Measurements from ENCODE around the gene FCGR3A.
"Not testable (repeated sequence)": the region's sequence is repeated elsewhere in the genome, so short reads cannot be mapped to it uniquely, and the experiment has no call there.

FCGR3A gene

GRCh38 chr1:161529463-161530104 is 20.0 kb downstream of the FCGR3A start:
- DNase-seq, result not testable (repeated sequence)

DNA sequence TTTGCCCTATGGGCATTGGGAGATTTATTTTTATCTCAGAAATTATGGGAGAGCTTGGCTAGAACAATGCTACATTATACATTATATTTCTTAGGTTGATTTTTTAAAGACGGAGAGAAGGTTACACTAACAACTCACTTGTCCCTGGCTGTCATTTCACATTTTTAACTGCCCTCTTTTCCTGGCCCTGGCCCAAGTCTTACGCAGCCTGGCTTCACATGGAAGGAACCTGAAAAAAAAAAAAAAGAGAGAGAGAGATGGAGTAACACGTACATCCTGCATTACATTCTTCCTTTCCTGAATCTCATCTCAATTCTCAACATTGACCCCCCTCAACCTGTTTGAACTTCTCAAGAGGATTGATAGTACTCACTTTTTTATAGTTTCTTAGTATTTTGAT is 21.1 kb downstream of the FCGR3A start:
- DNase-seq, result peak in 1 of 3 donors; percentile 28

DNA sequence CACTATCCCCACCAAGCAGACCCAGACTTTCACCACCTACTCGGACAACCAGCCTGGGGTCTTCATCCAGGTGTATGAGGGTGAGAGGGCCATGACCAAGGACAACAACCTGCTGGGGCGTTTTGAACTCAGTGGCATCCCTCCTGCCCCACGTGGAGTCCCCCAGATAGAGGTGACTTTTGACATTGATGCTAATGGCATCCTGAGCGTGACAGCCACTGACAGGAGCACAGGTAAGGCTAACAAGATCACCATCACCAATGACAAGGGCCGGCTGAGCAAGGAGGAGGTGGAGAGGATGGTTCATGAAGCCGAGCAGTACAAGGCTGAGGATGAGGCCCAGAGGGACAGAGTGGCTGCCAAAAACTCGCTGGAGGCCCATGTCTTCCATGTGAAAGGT is 23.7 kb downstream of the FCGR3A start:
- DNase-seq, result not testable (repeated sequence)

DNA sequence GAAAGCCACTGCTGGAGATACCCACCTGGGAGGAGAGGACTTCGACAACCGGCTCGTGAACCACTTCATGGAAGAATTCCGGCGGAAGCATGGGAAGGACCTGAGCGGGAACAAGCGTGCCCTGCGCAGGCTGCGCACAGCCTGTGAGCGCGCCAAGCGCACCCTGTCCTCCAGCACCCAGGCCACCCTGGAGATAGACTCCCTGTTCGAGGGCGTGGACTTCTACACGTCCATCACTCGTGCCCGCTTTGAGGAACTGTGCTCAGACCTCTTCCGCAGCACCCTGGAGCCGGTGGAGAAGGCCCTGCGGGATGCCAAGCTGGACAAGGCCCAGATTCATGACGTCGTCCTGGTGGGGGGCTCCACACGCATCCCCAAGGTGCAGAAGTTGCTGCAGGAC is 24.3 kb downstream of the FCGR3A start:
- peak in 2 of 3 donors; percentile 31 to 45 for DNase-seq

GRCh38 chr1:161524742-161525291 is 24.8 kb downstream of the FCGR3A start:
- peak in 1 of 3 donors; percentile 8 for DNase-seq

- peak; percentile 75 to 85 (median 84) for DNase-seq
Measured at GRCh38 chr1:161523817-161524741, 25.5 kb downstream of the FCGR3A start, which contains the start of gene HSPA6. Gene HSPA6 (plus strand): TSS chr1:161524540. CDS start chr1:161524659, 119 bp downstream.

DNA sequence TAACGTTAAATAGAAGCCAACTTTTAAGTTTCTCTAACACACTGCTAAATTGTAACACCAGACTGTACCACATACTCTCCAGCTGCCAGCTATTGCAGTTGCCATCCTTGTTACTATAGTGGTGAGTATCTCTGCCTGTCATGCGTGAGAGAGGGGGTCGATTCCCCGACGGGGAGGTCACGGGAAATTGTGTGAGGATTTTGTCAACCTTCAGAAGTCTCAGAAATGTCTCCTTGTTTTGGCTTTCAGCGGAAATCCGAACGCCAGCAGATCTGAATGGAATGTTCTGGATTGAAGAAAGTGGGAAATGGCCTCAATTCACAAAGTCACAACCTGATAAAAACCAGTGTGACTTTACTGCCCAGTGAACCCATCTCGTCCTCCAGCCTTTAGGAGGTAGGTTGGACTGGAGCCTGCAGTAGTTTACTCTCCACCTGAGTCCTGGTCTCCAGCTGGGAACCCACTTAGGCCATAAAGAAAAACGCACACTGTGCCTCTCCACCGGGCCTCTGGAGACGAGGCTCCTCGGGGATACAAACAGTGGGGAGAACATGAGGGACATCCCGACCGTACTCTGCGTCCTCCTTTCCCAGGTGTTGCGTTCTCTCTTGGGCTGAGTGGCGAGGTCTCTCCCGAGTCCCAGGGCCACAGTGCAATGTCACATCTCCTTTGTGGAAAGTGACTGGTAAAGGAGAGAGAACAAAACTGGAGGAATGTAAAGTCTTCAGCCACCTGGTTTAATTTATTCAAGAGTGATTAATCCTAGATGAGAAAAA is 26.4 kb downstream of the FCGR3A start:
- peak in 1 of 3 donors; percentile 4 for DNase-seq

DNA sequence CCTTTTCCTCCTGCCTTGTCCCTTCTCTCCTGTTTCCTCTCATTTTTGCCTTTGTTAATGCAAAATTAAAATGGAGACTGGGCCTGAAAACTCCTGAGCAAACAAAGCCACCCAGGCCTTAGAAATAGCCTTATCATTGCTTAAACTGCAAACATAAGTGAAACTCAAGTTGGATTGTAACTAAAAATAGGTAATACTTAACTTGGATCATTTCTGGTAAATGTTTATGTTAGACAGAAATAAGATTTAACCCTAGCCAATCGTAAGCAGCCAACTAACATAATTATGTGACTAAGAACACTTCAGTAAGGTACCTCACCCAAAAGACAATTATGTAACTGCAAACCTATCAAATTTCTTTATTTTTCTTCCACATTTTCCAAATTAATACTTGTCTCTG is 35.7 kb downstream of the FCGR3A start:
- DNase-seq, result not testable (repeated sequence)

GRCh38 chr1:161513448-161513780 is 36.2 kb downstream of the FCGR3A start:
- DNase-seq, result not testable (repeated sequence)

DNA sequence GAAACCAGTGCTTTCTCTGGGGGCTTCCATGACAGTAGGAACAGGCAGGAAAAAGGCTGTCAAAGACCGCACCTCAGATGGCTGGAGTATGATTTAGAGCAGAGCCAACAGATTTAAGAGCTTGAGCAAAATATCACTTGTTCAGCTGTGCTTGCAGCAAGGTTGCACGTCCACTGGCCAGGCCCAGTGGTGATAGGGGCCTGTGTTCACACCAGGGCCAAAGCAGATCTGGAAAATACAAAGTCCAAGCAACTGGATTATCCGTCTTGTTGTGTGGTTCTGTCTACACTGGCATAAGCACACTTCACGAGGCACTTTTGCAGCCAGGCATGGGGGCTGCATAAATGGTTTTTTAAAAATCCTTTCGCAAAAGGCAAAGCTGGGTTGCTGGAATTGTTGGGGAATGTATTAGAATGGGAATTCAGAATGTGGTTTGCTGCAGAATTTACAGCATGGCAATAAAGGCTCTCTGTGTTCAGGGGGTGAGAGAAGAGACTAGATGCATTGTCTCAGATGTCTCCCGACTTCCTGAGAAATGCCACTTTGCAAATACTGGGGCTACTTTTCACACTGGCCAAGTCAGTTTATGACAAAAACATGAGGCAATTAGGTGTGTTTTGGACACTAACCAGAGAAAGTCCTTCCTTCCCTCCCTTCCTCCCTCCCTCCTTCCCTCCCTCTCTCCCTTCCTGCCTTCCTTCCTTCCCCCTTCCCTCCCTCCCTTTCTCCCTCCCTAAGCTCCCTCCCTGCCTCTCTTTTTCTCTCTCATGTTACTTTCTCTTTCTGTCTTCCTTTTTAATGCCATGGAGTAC is 36.8 kb downstream of the FCGR3A start:
- not testable (repeated sequence) for DNase-seq

- DNase-seq, result no peak
Measured at GRCh38 chr1:161511756-161512060, 37.9 kb downstream of the FCGR3A start.

DNA sequence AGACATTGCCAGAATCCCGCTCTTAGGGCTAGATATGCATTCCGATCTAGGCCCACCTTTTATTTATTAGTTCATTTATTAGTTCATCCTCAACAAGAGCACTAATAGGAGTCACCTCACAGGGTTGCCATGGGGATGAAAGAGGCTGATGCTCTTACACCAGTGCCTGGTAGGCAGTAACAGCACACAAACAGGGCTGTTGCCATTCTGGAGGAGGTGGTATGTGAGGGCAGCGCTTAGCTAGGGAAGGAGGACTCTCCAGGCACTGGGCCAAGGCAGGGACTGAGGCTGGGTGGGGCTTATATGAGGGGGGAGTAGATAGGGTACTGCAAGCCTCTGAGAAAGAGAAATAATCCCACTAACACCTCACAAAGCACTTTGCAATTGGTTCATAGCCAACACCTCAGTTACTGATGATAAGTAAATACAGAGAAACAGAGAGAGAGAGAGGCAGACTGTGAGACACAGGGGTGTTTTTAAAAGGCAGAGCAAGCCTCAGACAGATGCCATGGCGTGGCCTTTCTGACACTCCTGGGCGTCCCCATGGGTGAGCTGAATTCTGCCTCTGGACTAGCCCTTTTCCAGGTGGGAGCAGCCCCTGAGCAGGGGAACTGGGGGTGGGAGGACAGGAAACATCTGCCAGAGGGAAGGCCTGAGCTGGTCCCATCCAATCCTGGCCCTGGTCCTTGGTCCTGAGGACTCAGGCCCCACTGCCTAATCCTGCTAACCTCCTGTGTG is 38.4 kb downstream of the FCGR3A start:
- no peak for DNase-seq

- no peak for DNase-seq
Measured at GRCh38 chr1:161510477-161510876, 39.1 kb downstream of the FCGR3A start.

GRCh38 chr1:161506336-161507223 is 43.0 kb downstream of the FCGR3A start:
- peak; percentile 95 to 99 (median 97) for DNase-seq

- DNase-seq, result peak; percentile 71 to 92 (median 88)
Measured at GRCh38 chr1:161505686-161506085, 43.9 kb downstream of the FCGR3A start.

DNA sequence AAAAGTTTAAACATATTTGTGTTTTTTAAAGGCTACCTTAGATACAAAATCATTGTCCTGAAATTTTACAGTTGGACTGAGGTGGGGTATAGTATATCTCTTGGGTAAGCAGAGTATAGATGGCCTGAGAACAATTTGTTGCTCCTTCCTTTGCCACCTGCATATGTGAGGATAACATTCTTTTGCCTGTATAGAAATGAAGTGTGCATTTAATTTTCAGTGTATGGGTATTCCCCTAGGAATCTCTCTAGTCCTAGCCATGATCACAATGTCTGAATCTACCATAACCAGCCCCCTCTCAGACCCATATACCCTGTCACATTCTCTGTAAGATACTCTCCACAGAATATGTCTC is 46.2 kb downstream of the FCGR3A start:
- no peak for DNase-seq

DNA sequence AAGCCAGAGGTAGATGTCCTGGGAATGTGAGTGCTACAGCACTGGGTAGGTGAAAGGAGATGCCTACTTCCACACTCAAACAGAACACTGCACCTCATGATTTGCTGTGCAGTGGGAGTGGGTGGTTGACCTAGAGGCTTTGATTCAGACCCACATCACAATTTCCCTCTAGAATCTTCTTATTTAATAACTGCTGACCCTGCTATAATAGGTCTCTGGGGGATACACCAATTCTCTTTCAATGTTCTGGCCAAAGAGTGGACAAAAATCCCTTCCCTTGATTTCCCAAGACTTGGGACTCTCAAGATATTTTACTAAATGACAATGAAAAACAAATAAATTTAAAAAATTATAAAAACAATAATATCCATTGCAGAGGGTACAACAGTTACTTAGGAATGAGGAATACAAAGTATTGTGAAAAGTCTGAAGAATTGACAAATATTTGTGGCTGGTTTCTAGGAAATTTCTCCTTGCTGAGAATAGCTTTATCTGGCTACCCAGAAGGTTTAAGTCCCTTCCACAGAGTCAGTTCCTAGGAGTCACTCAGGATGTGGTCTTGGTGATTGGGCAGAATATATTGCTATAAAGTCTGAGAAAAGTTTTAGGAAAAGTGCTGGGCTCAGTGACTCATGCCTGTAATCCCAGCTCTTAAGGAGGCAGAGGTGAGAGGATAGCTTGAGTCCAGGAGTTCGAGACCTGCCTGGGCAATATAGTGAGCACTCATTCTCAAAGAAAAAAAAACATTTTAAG is 46.8 kb downstream of the FCGR3A start:
- peak in 2 of 3 donors; percentile 57 to 73 for DNase-seq

DNA sequence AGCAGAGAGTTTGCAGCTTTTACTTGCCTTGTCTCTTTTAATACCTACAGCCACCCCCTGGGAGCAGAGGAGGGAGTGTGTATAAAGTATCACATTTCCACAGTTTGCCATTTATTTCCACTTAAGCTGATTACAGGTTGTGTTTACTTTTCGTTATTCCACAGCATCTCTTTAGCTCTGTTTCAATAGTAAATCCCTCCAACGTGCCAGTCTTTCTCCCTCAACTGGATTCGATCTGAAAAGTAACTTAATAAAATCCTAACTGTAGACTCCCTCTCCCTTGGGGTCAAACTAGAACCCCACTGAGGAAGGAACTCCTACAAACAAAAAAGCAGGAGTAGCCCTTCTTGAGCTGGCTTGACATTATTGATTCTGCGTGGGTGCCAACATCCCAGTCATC is 47.4 kb downstream of the FCGR3A start:
- DNase-seq, result no peak

DNA sequence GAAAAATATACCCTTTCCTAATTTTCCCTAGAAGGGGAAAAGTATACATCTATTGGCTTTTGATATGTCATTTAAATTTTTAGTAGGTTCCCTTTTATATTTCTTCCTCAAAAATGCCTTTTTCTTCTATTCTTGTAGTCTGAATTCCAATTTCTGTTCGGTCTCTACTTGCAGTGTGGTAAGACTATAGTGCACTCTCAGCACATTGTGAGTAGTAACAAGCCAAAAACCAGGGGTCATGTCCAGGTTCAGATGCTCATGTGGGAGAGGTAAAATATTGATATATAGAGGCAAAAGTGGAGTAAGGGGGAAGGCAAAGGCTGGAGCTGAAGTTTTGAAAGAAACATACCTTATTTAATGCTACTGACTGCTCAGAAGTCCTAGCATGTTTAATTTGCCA is 48.4 kb downstream of the FCGR3A start:
- no peak for DNase-seq

All from suppressor macrophage treated with lipopolysaccharide for 1 hour (primary cell).